AG04450 (cell line): ENCODE data around the gene KIF25. TPM values are rescaled to one million over a fixed set of nuclear protein-coding genes. Genes with fewer than 3 reads are reported as not detected.
"Not testable (repeated sequence)": the region's sequence is repeated elsewhere in the genome, so short reads cannot be mapped to it uniquely, and the experiment has no call there.

Source experiments
- CTCF ChIA-PET: fragments of 300-600, 350-600 bp; formaldehyde crosslinking; extraction: SDS; loops from one replicate; lab custom pipeline; 2022; ENCODE audit warnings: antibody characterized with exemption, inconsistent platforms; lab: Charles Lee
- POLR2A ChIA-PET: fragments of 350-600 bp; formaldehyde crosslinking; extraction: SDS; loops from one replicate; lab custom pipeline; 2021; ENCODE audit warnings: antibody characterized with exemption, inconsistent platforms; lab: Yijun Ruan, JAX
- DNase-seq: peaks from one replicate; pipeline ENCODE4 v3.0.0-alpha.2; 2011; ENCODE audit warnings: low read depth, low spot score
- H3K27ac ChIP-seq: one replicate; pipeline ENCODE4 v1.5.1; 2012; ENCODE audit warnings: low read depth, low read length, control low read depth
- H3K27me3 ChIP-seq: one replicate; pipeline ENCODE4 v1.6.0; 2012; ENCODE audit warnings: low read length; ENCODE audit not compliant: control insufficient read depth, insufficient read depth
- H3K4me3 ChIP-seq: 2 replicates; pipeline ENCODE4 v1.5.1; 2011; ENCODE audit warnings: mild to moderate bottlenecking, low read depth, low read length, control low read depth
- H3K9me3 ChIP-seq: 2 replicates; pipeline ENCODE4 v1.5.1; 2012; ENCODE audit warnings: low read length; ENCODE audit not compliant: control insufficient read depth, insufficient read depth
- polyA plus RNA-seq: library from polyadenylated mRNA; depleted of rRNA; stranded (reverse); fragments of >200 nt; gene quantifications from 2 replicates; pipeline ENCODE4 v1.2.3, GENCODE V29; 2011
- TF ChIP-seq, protein P1 (sequence below): IDR thresholded peaks from 2 replicates; pipeline ENCODE4 v1.5.1; 2011; ENCODE audit warnings: low read depth, low read length, control low read depth, inconsistent platforms

The KIF25 gene
- polyA plus RNA-seq, 1 experiment: not detected

DNA sequence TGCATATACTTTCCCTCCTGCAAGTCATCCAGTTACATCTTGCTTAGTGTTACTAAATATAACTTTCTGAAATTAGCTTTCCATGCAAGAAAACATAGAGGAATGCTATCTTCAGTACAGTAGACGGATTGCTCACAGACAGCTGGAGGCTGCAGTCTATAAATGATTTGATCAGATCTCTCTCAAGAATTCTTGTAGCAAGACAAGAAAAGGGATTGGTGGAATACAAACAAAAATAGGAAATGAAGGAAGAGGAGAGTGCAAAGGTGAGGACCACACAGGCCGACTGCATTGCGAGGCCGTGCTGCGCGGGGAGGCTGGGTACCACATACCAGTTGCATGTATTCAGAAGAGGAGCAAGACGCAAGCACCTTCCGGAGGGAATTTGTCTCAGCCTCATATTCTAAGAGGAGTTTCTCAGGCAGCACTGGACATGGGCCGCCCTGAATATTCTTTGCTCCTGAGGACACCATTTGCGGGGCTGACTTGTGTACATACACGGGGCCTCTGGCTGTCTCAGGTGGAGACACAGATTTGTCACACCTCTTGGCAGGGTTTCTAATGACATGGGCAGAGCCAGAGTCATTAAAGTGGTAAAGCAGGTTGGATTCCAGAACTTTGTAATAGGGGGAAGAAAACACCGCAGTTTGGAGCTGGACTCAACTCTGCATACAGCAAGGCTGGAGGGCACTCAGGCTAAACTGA lies 22.7 kb upstream of the KIF25 start:
- POLR2A ChIA-PET: no interaction called here
- Histone ChIP-seq H3K27me3 (no peaks in the 10 kb centered on the region), H3K9me3 (peaks cover 17% of the 10 kb centered on the region; the same call in 1 of the 2 replicates), H3K4me3 (no peak overlapping the region), H3K27ac (no peak overlapping the region)
- TF ChIP-seq, protein P1, sequence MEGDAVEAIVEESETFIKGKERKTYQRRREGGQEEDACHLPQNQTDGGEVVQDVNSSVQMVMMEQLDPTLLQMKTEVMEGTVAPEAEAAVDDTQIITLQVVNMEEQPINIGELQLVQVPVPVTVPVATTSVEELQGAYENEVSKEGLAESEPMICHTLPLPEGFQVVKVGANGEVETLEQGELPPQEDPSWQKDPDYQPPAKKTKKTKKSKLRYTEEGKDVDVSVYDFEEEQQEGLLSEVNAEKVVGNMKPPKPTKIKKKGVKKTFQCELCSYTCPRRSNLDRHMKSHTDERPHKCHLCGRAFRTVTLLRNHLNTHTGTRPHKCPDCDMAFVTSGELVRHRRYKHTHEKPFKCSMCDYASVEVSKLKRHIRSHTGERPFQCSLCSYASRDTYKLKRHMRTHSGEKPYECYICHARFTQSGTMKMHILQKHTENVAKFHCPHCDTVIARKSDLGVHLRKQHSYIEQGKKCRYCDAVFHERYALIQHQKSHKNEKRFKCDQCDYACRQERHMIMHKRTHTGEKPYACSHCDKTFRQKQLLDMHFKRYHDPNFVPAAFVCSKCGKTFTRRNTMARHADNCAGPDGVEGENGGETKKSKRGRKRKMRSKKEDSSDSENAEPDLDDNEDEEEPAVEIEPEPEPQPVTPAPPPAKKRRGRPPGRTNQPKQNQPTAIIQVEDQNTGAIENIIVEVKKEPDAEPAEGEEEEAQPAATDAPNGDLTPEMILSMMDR: no peak
- CTCF ChIA-PET: interaction anchor here (0.8 kb wide), 1 partner anchor 18 kb away, joined by 4 read pairs; no protein-coding TSS in a partner anchor
- no peak for DNase-seq

DNA sequence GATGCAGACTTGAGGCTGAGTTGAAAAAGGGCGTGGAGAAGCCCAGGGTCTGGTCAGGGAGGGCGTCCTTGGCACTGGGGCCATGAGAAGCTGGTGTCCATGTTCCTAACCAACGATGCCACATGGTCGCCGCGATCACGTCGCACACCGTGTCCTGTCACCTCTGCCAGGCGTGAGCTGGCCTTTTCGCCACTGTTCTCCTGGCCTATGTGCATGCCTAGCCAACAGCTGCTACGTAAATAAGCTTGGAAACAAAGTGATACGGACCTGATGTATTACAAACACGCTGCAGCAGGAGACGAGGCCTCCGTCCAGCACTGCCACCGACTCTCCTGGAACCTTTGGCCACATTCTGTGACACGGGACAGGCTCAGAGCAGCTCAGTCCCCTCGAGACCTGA lies 22.0 kb upstream of the KIF25 start:
- Histone ChIP-seq H3K9me3 (peaks cover 17% of the 10 kb centered on the region; the same call in 1 of the 2 replicates), H3K27ac (no peak overlapping the region), H3K27me3 (no peaks in the 10 kb centered on the region), H3K4me3 (no peak overlapping the region)
- TF ChIP-seq, protein P1: no peak
- no peak for DNase-seq
- POLR2A ChIA-PET: no interaction called here
- CTCF ChIA-PET: interaction anchor here (0.8 kb wide), 1 partner anchor 18 kb away, joined by 4 read pairs; no protein-coding TSS in a partner anchor

DNA sequence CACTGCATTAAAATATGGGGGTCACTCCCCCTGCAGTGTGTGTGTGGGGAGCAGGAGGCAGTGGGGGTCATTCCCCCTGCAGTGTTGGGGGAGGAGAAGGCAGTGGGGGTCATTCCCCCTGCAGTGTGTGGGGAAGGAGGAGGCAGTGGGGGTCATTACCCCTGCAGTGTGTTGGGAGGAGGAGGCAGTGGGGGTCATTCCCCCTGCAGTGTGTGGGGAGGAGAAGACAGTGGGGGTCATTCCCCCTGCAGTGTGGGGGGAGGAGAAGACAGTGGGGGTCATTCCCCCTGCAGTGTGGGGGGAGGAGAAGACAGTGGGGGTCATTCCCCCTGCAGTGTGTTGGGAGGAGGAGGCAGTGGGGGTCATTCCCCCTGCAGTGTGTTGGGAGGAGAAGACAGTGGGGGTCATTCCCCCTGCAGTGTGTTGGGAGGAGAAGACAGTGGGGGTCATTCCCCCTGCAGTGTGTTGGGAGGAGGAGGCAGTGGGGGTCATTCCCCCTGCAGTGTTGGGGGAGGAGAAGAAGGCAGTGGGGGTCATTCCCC lies 21.3 kb upstream of the KIF25 start:
- DNase-seq, H3K4me3 ChIP-seq, H3K27me3 ChIP-seq, CTCF ChIA-PET, POLR2A ChIA-PET, H3K27ac ChIP-seq: not testable (repeated sequence)
- peaks cover 17% of the 10 kb centered on the region; the same call in 1 of the 2 replicates for H3K9me3 ChIP-seq

DNA sequence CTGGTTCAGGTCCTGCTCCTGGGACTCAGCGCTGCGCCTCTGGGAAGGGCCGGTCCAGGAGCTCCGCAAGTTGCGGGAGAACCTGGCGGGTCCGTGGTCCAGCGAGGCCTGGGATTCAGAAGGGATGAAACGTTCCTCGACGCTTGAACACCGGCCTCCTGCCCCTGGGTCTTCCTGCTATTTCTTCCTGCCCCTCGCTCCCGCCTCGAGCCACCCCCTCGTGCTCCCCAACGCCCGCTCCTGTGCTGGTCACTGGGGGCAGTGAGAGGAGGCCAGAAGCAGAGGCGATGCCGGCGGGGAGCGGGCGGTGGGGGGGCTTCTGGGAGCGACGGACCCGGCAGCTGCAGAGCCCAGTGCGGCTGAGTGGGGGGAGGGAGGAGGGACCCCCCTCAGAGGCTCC lies 20.8 kb upstream of the KIF25 start:
- ChIA-PET POLR2A (no interaction called here), CTCF (no interaction called here)
- Histone ChIP-seq H3K4me3 (no peak overlapping the region), H3K27me3 (no peaks in the 10 kb centered on the region), H3K27ac (no peak overlapping the region), H3K9me3 (peaks cover 17% of the 10 kb centered on the region; the same call in 1 of the 2 replicates)
- TF ChIP-seq, protein P1: no peak
- no peak for DNase-seq

DNA sequence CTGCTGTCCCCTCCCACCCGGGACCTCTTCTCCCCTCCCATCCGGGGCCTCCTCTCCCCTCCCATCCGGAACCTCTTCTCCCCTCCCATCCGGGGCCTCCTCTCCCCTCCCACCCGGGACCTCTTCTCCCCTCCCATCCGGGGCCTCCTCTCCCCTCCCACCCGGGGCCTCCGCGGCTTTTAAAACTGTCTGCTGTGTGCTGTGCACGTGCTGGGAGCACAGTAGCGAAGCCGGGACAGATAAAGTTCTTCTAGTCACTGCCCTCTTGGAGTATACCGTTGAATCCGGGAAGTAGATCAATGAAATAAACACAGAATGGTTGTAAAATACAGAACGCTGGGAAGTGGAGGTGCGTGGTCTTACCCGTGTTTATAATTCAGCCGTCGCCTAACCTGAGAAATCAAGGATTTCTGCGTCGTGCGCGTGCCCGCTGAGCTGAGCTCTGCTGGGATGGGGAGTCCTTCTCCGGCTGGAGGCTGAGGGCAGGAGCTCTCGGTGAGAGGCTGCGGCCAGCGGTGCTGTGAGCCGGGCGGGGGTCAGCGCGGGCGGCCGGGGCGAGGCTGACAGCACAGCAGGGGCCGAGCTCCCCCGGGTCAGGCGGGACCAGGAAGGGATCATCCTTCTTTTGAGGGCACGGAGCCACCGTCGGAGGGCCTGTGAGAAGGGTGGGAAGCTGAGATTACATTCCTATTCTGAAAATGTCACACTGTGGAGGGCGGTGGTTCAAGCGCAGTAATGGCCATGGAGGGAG lies 19.6 kb upstream of the KIF25 start:
- no peak overlapping the region for H3K27ac ChIP-seq
- no peak for DNase-seq
- H3K4me3 ChIP-seq: no peak overlapping the region
- CTCF ChIA-PET: no interaction called here
- H3K9me3 ChIP-seq: peaks cover 17% of the 10 kb centered on the region; the same call in 1 of the 2 replicates
- TF ChIP-seq, protein P1: no peak
- no peaks in the 10 kb centered on the region for H3K27me3 ChIP-seq
- POLR2A ChIA-PET: no interaction called here
